ENCODE measurements around the gene MCIDAS. TPM values are rescaled to one million over a fixed set of nuclear protein-coding genes. Genes with fewer than 3 reads are reported as not detected.
A peak's percentile ranks its signal among the peaks of the same experiment; 100 is the strongest.

MCIDAS gene
- total and polyA plus RNA-seq, 2 of the 8 experiments (the other 6 are each of a cell fraction or from before 2014, with no cell fraction given): 0.15 TPM; not detected in 1

GRCh38 chr5:55225346-55225745 is 1.8 kb downstream of the MCIDAS start:
- POLR2A ChIA-PET (ENCODE audit: partially characterized antibody): interaction anchor here (1.0 kb wide), 1 partner anchor 82 kb away, joined by 3 read pairs; the partner anchor contains the start of genes DHX29 and MTREX

More at GRCh38 chr5:55225346-55225745, 1.8 kb downstream of the MCIDAS start:
- Histone ChIP-seq H2BK12ac (ENCODE audit: low read depth, low read length) (no peak overlapping the region), H3K9me3 (ENCODE audit: insufficient read depth in 2 of 2, low read depth in 1 of 2, low read length in 1 of 2) (no peaks in the 10 kb centered on the region), H3K4me2 (ENCODE audit: insufficient read depth in 1 of 2, low read depth in 2 of 2, low read length in 2 of 2) (no peak overlapping the region), H3K18ac (ENCODE audit: extremely low read depth, low read length) (no peak overlapping the region), H3K27me3 (replicated peaks in 1 of 4; ENCODE audit: control insufficient read depth in 3 of 4, extremely low read depth in 1 of 4, insufficient read depth in 3 of 4, low read length in 3 of 4) (peaks cover 88 to 100% (median 98%) of the 10 kb centered on the region in 4 experiments), H2BK20ac (ENCODE audit: low read length) (no peak overlapping the region), H3K4ac (replicated peaks; ENCODE audit: insufficient read length, low read depth, low read length) (no peak overlapping the region), H4K8ac (ENCODE audit: extremely low read depth, insufficient read depth, low read length) (no peak overlapping the region), H2BK15ac (ENCODE audit: low read length) (no peak overlapping the region; the same call in 1 of the 2 replicates), H4K20me1 (replicated peaks in 1 of 2; ENCODE audit: control insufficient read depth in 1 of 2, insufficient read depth in 2 of 2, low read length in 2 of 2) (peaks cover 3 to 35% of the 10 kb centered on the region in 2 experiments), H3K27ac (ENCODE audit: low read depth, low read length) (no peak overlapping the region), H3K56ac (replicated peaks; ENCODE audit: insufficient read length, low read depth, low read length) (no peak overlapping the region), H3K23ac (ENCODE audit: insufficient read length) (no peak overlapping the region), H3K36me3 (ENCODE audit: control insufficient read depth in 2 of 4, insufficient read depth in 4 of 4, low read length in 3 of 4) (peaks cover 0 to 6% (median 0%) of the 10 kb centered on the region in 4 experiments; a peak in 2 of 8 replicates), H3K14ac (ENCODE audit: insufficient read length) (no peak overlapping the region), H3K9ac (replicated peaks in 1 of 4; ENCODE audit: extremely low read depth in 1 of 4, low read depth in 3 of 4, low read length in 3 of 4) (no peak overlapping the region), H2AK5ac (ENCODE audit: low read depth, low read length) (no peak overlapping the region), H3K79me2 (ENCODE audit: control insufficient read depth in 1 of 2, insufficient read depth in 2 of 2, low read length in 2 of 2) (no peaks in the 10 kb centered on the region), H2AFZ (ENCODE audit: low read length) (no peak overlapping the region), H3K4me3 (ENCODE audit: extremely low read depth in 1 of 4, insufficient read depth in 2 of 4, low read depth in 3 of 4, low read length in 4 of 4) (no peak overlapping the region), H4K91ac (replicated peaks; ENCODE audit: insufficient read length, low read length) (no peak overlapping the region), H3K4me1 (replicated peaks in 1 of 4; ENCODE audit: control insufficient read depth in 3 of 4, insufficient read depth in 4 of 4, low read length in 3 of 4) (peaks cover 2 to 23% (median 10%) of the 10 kb centered on the region in 4 experiments), H3K79me1 (ENCODE audit: low read depth, low read length) (no peaks in the 10 kb centered on the region), H3K23me2 (ENCODE audit: low read depth, low read length) (peaks cover 10% of the 10 kb centered on the region; the same call in 1 of the 2 replicates), H2BK5ac (ENCODE audit: low read depth, low read length) (no peak overlapping the region), H4K5ac (ENCODE audit: insufficient read length, low read depth, low read length) (no peak overlapping the region), H2BK120ac (replicated peaks; ENCODE audit: low read depth, low read length) (no peak overlapping the region)
- FAIRE-seq: no peak
- TF ChIP-seq SP4 (IDR thresholded peaks at IDR 0.05; ENCODE audit: low read length) (no peak), SUZ12 (IDR thresholded peaks at IDR 0.05; ENCODE audit: low read length) (0 out of 2 replicates have a peak, but pooled peaks have one; percentile 23)
- no peak for DNase-seq (ENCODE audit: low read depth in 1 of 2, low spot score in 2 of 2)
- CTCF ChIA-PET (ENCODE audit: partially characterized antibody): interaction anchor here (0.5 to 13.6 kb wide), 15 partner anchors 10 to 697 kb away, joined by 3 to 143 read pairs (median 3); partner anchors contain the start of genes CCNO and CDC20B

All from H1 (cell line).